Endodermal cell (in vitro differentiated cells): ENCODE measurements around the gene RESF1. TPM values are rescaled to one million over a fixed set of nuclear protein-coding genes. Genes with fewer than 3 reads are reported as not detected.

Source experiments
- DNase-seq: peaks from one replicate; pipeline ENCODE4 v3.0.0-alpha.2; 2017
- H3K27ac ChIP-seq: 2 replicates; pipeline ENCODE4 v1.5.1; 2013; ENCODE audit warnings: mild to moderate bottlenecking, low read depth, low read length, moderate library complexity
- H3K27me3 ChIP-seq: 2 replicates; pipeline ENCODE4 v1.6.1; 2013; ENCODE audit warnings: mild to moderate bottlenecking, low read length, moderate library complexity; ENCODE audit not compliant: insufficient read depth, control insufficient read depth, poor library complexity, severe bottlenecking
- H3K36me3 ChIP-seq: 2 replicates; pipeline ENCODE4 v1.7.0; 2013; ENCODE audit warnings: mild to moderate bottlenecking, low read length, moderate library complexity; ENCODE audit not compliant: control insufficient read depth, insufficient read depth
- H3K4me1 ChIP-seq: one replicate; pipeline ENCODE4 v1.7.0; 2013; ENCODE audit warnings: low read length; ENCODE audit not compliant: control insufficient read depth, insufficient read depth
- H3K4me3 ChIP-seq: 2 replicates; pipeline ENCODE4 v1.5.1; 2013; ENCODE audit warnings: mild to moderate bottlenecking, low read length, moderate library complexity
- H3K9ac ChIP-seq: 2 replicates; pipeline ENCODE4 v1.6.1; 2013; ENCODE audit warnings: mild to moderate bottlenecking, low read length, moderate library complexity; ENCODE audit not compliant: poor library complexity, severe bottlenecking; ENCODE audit errors: extremely low read depth
- H3K9me3 ChIP-seq: 2 replicates; pipeline ENCODE4 v1.6.1; 2013; ENCODE audit warnings: mild to moderate bottlenecking, low read length, moderate library complexity; ENCODE audit not compliant: control insufficient read depth
- H3K27ac Mint-ChIP-seq: 2 replicates; pipeline ENCODE4 v1.8.0; 2020; ENCODE audit warnings: mixed read lengths
- H3K27me3 Mint-ChIP-seq: 2 replicates; pipeline ENCODE4 v1.8.0; 2021; ENCODE audit warnings: mild to moderate bottlenecking, mixed read lengths; ENCODE audit not compliant: insufficient read depth
- H3K36me3 Mint-ChIP-seq: 2 replicates; pipeline ENCODE4 v1.8.0; 2020; ENCODE audit warnings: low read depth, mixed read lengths
- H3K4me1 Mint-ChIP-seq: 2 replicates; pipeline ENCODE4 v1.8.0; 2020; ENCODE audit warnings: mixed read lengths
- H3K4me3 Mint-ChIP-seq: 2 replicates; pipeline ENCODE4 v1.8.0; 2020; ENCODE audit warnings: mild to moderate bottlenecking, moderate library complexity, mixed read lengths
- H3K9me3 Mint-ChIP-seq: 2 replicates; pipeline ENCODE4 v1.8.0; 2020; ENCODE audit warnings: mild to moderate bottlenecking, mixed read lengths
- CTCF ChIP-seq: fragments of 200-600 bp; sonication (generic); conservative IDR thresholded peaks from 2 replicates; pipeline ENCODE4 v1.5.0; 2021; ENCODE audit warnings: antibody characterized with exemption, mild to moderate bottlenecking
- WGBS, 2 experiments: methylation state at CpG; one replicate each; pipeline versions ENCODE4 v1.1.5 to v1.1.7; 2013; ENCODE audit warnings: missing lambda C conversion rate in 2 of 2, mixed read lengths in 1 of 2; ENCODE audit not compliant: insufficient coverage in 1 of 2, insufficient read length in 1 of 2; 5-methylcytosine and 5-hydroxymethylcytosine counted together
- total RNA-seq, 2 donors: library from RNA; stranded (reverse); fragmentation: NEBNext Ultra II Directional in 1 of 2; extraction: Animal tissue kit (Norgen Biotek cat#: 25700) in 1 of 2; gene quantifications; 2 replicates in 1 of 2; 3 replicates in 1 of 2; pipeline ENCODE4 v1.2.1, GENCODE V29; 2021

The RESF1 gene
- total RNA-seq, 2 donors from 2014 or later, result 152 to 201 TPM

GRCh38 chr12:31965090-31965489 is 5.9 kb downstream of the RESF1 start:
- no peak overlapping the region for H3K9ac ChIP-seq
- peaks cover 82% of the 10 kb centered on the region for H3K36me3 Mint-ChIP-seq
- H3K9me3 Mint-ChIP-seq, result peaks cover 38% of the 10 kb centered on the region
- WGBS, 2 experiments, result 94 to 95% methylated on average over 9 of the region's 9 CpGs
- peaks cover 65% of the 10 kb centered on the region for H3K4me1 Mint-ChIP-seq
- peaks cover 47% of the 10 kb centered on the region for H3K9me3 ChIP-seq
- no peak for TF ChIP-seq CTCF
- H3K27ac Mint-ChIP-seq, result peak overlapping the region; percentile 77
- DNase-seq, result peak; percentile 47
- no peak overlapping the region for H3K27ac ChIP-seq
- H3K36me3 ChIP-seq, result peaks cover 65% of the 10 kb centered on the region
- no peaks in the 10 kb centered on the region for H3K27me3 Mint-ChIP-seq
- H3K27me3 ChIP-seq, result no peaks in the 10 kb centered on the region
- H3K4me1 ChIP-seq, result peaks cover 4% of the 10 kb centered on the region
- H3K4me3 Mint-ChIP-seq, result peak overlapping the region; percentile 22
- H3K4me3 ChIP-seq, result peak overlapping the region; percentile 57

- 33 to 60% methylated on average over 4 to 5 of the region's 5 CpGs for WGBS, 2 experiments
- H3K27ac ChIP-seq, result peak overlapping the region; percentile 39
Observed at GRCh38 chr12:31966558-31967205, 7.5 kb downstream of the RESF1 start.

GRCh38 chr12:31967539-31967938 is 8.3 kb downstream of the RESF1 start:
- Mint-ChIP-seq H3K36me3 (peaks cover 89% of the 10 kb centered on the region), H3K27me3 (no peaks in the 10 kb centered on the region), H3K9me3 (peaks cover 62% of the 10 kb centered on the region), H3K4me1 (peaks cover 46% of the 10 kb centered on the region), H3K4me3 (peak overlapping the region; percentile 22), H3K27ac (peak overlapping the region; percentile 87)
- peak; percentile 38 for DNase-seq
- Histone ChIP-seq H3K4me1 (peaks cover 4% of the 10 kb centered on the region), H3K36me3 (peaks cover 76% of the 10 kb centered on the region), H3K27ac (no peak overlapping the region), H3K9me3 (peaks cover 72% of the 10 kb centered on the region), H3K4me3 (peak overlapping the region; percentile 75), H3K27me3 (no peaks in the 10 kb centered on the region), H3K9ac (no peak overlapping the region)
- TF ChIP-seq CTCF, result no peak
- WGBS, 2 experiments, result 70 to 81% methylated on average over 2 to 4 of the region's 7 CpGs

More at GRCh38 chr12:31966558-31967205, 7.5 kb downstream of the RESF1 start:
- Histone ChIP-seq H3K36me3 (peaks cover 71% of the 10 kb centered on the region), H3K9me3 (peaks cover 63% of the 10 kb centered on the region), H3K4me1 (peaks cover 4% of the 10 kb centered on the region), H3K27me3 (no peaks in the 10 kb centered on the region), H3K9ac (peak overlapping the region; percentile 54), H3K4me3 (peak overlapping the region; percentile 75)
- peak; percentile 87 for DNase-seq
- no peak for TF ChIP-seq CTCF
- Mint-ChIP-seq H3K4me3 (peak overlapping the region; percentile 22), H3K27ac (peak overlapping the region; percentile 80), H3K36me3 (peaks cover 87% of the 10 kb centered on the region), H3K9me3 (peaks cover 53% of the 10 kb centered on the region), H3K4me1 (peaks cover 55% of the 10 kb centered on the region), H3K27me3 (no peaks in the 10 kb centered on the region)
